Forelimb muscle (tissue), 1 donor: Measurements from ENCODE around the gene ATG7. TPM values are rescaled to one million over a fixed set of nuclear protein-coding genes. Genes with fewer than 3 reads are reported as not detected.

Experiments
- DNase-seq: peaks from one replicate; pipeline ENCODE4 v3.0.0-alpha.2; 2013; ENCODE audit warnings: low read depth
- polyA plus RNA-seq: library from polyadenylated mRNA; unstranded; fragments of 120-200 nt; gene quantifications from one replicate; pipeline ENCODE4 v1.2.1, GENCODE V29; 2013; ENCODE audit not compliant: insufficient read length

Gene ATG7
- polyA plus RNA-seq, 1 donor: 11.7 TPM

GRCh38 chr3:11536936-11537612, 264.9 kb downstream of the ATG7 start:
- no peak for DNase-seq

GRCh38 chr3:11538581-11538980, 266.4 kb downstream of the ATG7 start:
- no peak for DNase-seq

GRCh38 chr3:11539218-11539617, 267.0 kb downstream of the ATG7 start:
- DNase-seq: no peak

- DNase-seq: no peak
Observed at GRCh38 chr3:11539677-11540076, 267.5 kb downstream of the ATG7 start.

- no peak for DNase-seq
Observed at GRCh38 chr3:11541321-11542303, 269.4 kb downstream of the ATG7 start.

- no peak for DNase-seq
Observed at GRCh38 chr3:11542551-11542950, 270.4 kb downstream of the ATG7 start.

- no peak for DNase-seq
Observed at GRCh38 chr3:11543141-11543947, 271.1 kb downstream of the ATG7 start.

GRCh38 chr3:11543948-11544387, 271.8 kb downstream of the ATG7 start:
- DNase-seq: no peak

- no peak for DNase-seq
Observed at GRCh38 chr3:11544412-11545181, 272.4 kb downstream of the ATG7 start.

- DNase-seq: no peak
Observed at GRCh38 chr3:11545186-11545851, 273.1 kb downstream of the ATG7 start.

- no peak for DNase-seq
Observed at GRCh38 chr3:11546657-11547302, 274.6 kb downstream of the ATG7 start.

GRCh38 chr3:11547498-11547897, 275.3 kb downstream of the ATG7 start:
- DNase-seq: no peak

- DNase-seq: no peak
Observed at GRCh38 chr3:11548721-11549131, 276.5 kb downstream of the ATG7 start.

- DNase-seq: no peak
Observed at GRCh38 chr3:11549580-11550140, 277.5 kb downstream of the ATG7 start.

- DNase-seq: no peak
Observed at GRCh38 chr3:11551036-11551435, 278.8 kb downstream of the ATG7 start.

- no peak for DNase-seq
Observed at GRCh38 chr3:11552289-11553264, 280.4 kb downstream of the ATG7 start.

- no peak for DNase-seq
Observed at GRCh38 chr3:11553436-11554235, 281.4 kb downstream of the ATG7 start.

- DNase-seq: no peak
Observed at GRCh38 chr3:11554236-11554610, 282.0 kb downstream of the ATG7 start.
